GM12872 (cell line): ENCODE data around the gene LTC4S.

ENCODE experiments used
- CTCF ChIP-seq: IDR thresholded peaks from 3 replicates; pipeline ENCODE4 v1.5.1; 2011; ENCODE audit warnings: low read depth, mild to moderate bottlenecking, low read length, moderate library complexity; ENCODE audit not compliant: insufficient read depth

The LTC4S gene

GRCh38 chr5:179816401-179816795 lies 22.6 kb downstream of the LTC4S start:
- no peak for TF ChIP-seq CTCF

GRCh38 chr5:179816796-179817469 lies 23.1 kb downstream of the LTC4S start:
- TF ChIP-seq CTCF = 0 out of 3 replicates have a peak, but pooled peaks have one; percentile 16

- TF ChIP-seq CTCF = no peak
Measured at GRCh38 chr5:179817470-179817840, 23.7 kb downstream of the LTC4S start.

- TF ChIP-seq CTCF = no peak
Measured at GRCh38 chr5:179817890-179818745, 24.3 kb downstream of the LTC4S start.

- TF ChIP-seq CTCF = no peak
Measured at GRCh38 chr5:179818746-179819295, 25.0 kb downstream of the LTC4S start.

- no peak for TF ChIP-seq CTCF
Measured at GRCh38 chr5:179819296-179820126, 25.7 kb downstream of the LTC4S start.

- no peak for TF ChIP-seq CTCF
Measured at GRCh38 chr5:179820127-179820482, 26.3 kb downstream of the LTC4S start.
